SK-N-SH treated with all-trans-retinoic acid at 6 μM for 48 hours (cell line): Measurements from ENCODE around the gene HOXC13.

Experiments used
- ATAC-seq: fragments of 200-7000 bp; cut with Tn5 transposase; 3 replicates; pipeline ENCODE4 v1.9.1; 2020; ENCODE audit warnings: mild to moderate bottlenecking, moderate library complexity
- ARNTL ChIP-seq: fragments of 450-650 bp; formaldehyde crosslinking; IDR thresholded peaks from 2 replicates; pipeline ENCODE4 v1.5.0; 2020; ENCODE audit warnings: low read depth, mild to moderate bottlenecking, moderate library complexity, borderline replicate concordance
- BACH2 ChIP-seq: fragments of 250-450 bp; sonication (Bioruptor Pico); IDR thresholded peaks from 2 replicates; pipeline ENCODE4 v1.9.0; 2021; ENCODE audit warnings: mild to moderate bottlenecking, borderline replicate concordance
- CSDC2 ChIP-seq: fragments of 250-450 bp; sonication (Bioruptor Pico); IDR thresholded peaks from 2 replicates; pipeline ENCODE4 v1.5.0; 2020; ENCODE audit warnings: mild to moderate bottlenecking, moderate library complexity
- CSRNP3 ChIP-seq: fragments of 250-450 bp; sonication (Bioruptor Pico); IDR thresholded peaks from 2 replicates; pipeline ENCODE4 v1.5.1; 2021; ENCODE audit warnings: mild to moderate bottlenecking, moderate library complexity
- ESRRG ChIP-seq: fragments of 250-450 bp; sonication (Bioruptor Pico); IDR thresholded peaks from 2 replicates; pipeline ENCODE4 v1.6.1; 2021; ENCODE audit warnings: mild to moderate bottlenecking
- GLIS3 ChIP-seq: fragments of 250-450 bp; sonication (Bioruptor Pico); IDR thresholded peaks from 2 replicates; pipeline ENCODE4 v1.5.0; 2020; ENCODE audit warnings: mild to moderate bottlenecking, moderate library complexity
- ISL1 ChIP-seq: fragments of 250-450 bp; sonication (Bioruptor Pico); IDR thresholded peaks from 2 replicates; pipeline ENCODE4 v2.1.2; 2022; ENCODE audit warnings: mild to moderate bottlenecking, moderate library complexity
- PPARA ChIP-seq: fragments of 250-450 bp; sonication (Bioruptor Pico); IDR thresholded peaks from 2 replicates; pipeline ENCODE4 v1.5.0; 2020; ENCODE audit warnings: mild to moderate bottlenecking, borderline replicate concordance
- RARB ChIP-seq: fragments of 250-450 bp; sonication (Bioruptor Pico); IDR thresholded peaks from 2 replicates; pipeline ENCODE4 v1.8.0; 2021; ENCODE audit warnings: mild to moderate bottlenecking, moderate library complexity
- TCF4 ChIP-seq: fragments of 250-450 bp; sonication (Bioruptor Pico); IDR thresholded peaks from 2 replicates; pipeline ENCODE4 v1.8.0; 2021; ENCODE audit warnings: mild to moderate bottlenecking, moderate library complexity, borderline replicate concordance
- TSHZ2 ChIP-seq: fragments of 250-450 bp; sonication (Bioruptor Pico); IDR thresholded peaks from 2 replicates; pipeline ENCODE4 v1.5.0; 2020; ENCODE audit warnings: mild to moderate bottlenecking, moderate library complexity
- ZC3H10 ChIP-seq: fragments of 250-450 bp; sonication (Bioruptor Pico); IDR thresholded peaks from 2 replicates; pipeline ENCODE4 v1.5.1; 2021; ENCODE audit warnings: mild to moderate bottlenecking, moderate library complexity
- ZFP3 ChIP-seq: fragments of 250-450 bp; sonication (Bioruptor Pico); IDR thresholded peaks from 2 replicates; pipeline ENCODE4 v1.5.0; 2020; ENCODE audit warnings: mild to moderate bottlenecking, moderate library complexity
- ZFP30 ChIP-seq: fragments of 450-650 bp; formaldehyde crosslinking; IDR thresholded peaks from 2 replicates; pipeline ENCODE4 v1.5.0; 2022; ENCODE audit warnings: mild to moderate bottlenecking, moderate library complexity
- ZNF565 ChIP-seq: fragments of 450-650 bp; formaldehyde crosslinking; conservative IDR thresholded peaks from 2 replicates; pipeline ENCODE4 v1.5.0; 2020; ENCODE audit warnings: low read depth, mild to moderate bottlenecking, moderate library complexity
- ZNF70 ChIP-seq: fragments of 450-650 bp; formaldehyde crosslinking; IDR thresholded peaks from 2 replicates; pipeline ENCODE4 v1.5.0; 2020; ENCODE audit warnings: mild to moderate bottlenecking, moderate library complexity
- ZNF8 ChIP-seq: fragments of 450-650 bp; formaldehyde crosslinking; IDR thresholded peaks from 2 replicates; pipeline ENCODE4 v1.5.0; 2020; ENCODE audit warnings: mild to moderate bottlenecking, moderate library complexity
- TF ChIP-seq, protein P1 (sequence below): fragments of 250-450 bp; sonication (Bioruptor Pico); IDR thresholded peaks from 2 replicates; pipeline ENCODE4 v1.8.0; 2020; ENCODE audit warnings: mild to moderate bottlenecking, moderate library complexity, borderline replicate concordance
- TF ChIP-seq, protein P2 (sequence below): fragments of 250-450 bp; sonication (Bioruptor Pico); IDR thresholded peaks from 2 replicates; pipeline ENCODE4 v1.5.1; 2020; ENCODE audit warnings: low read depth, mild to moderate bottlenecking, moderate library complexity
- TF ChIP-seq, protein P3 (sequence below): fragments of 250-450 bp; sonication (Bioruptor Pico); IDR thresholded peaks from 2 replicates; pipeline ENCODE4 v1.8.0; 2021; ENCODE audit warnings: low read depth, mild to moderate bottlenecking, moderate library complexity, borderline replicate concordance

The HOXC13 gene

GRCh38 chr12:53963434-53964314 lies 25.0 kb downstream of the HOXC13 start:
- no peak for ATAC-seq
- TF ChIP-seq GLIS3 (no peak), ZNF8 (CRISPR knock-in tag) (no peak), BACH2 (no peak), ZFP3 (no peak), ZC3H10 (no peak), RARB (no peak), ISL1 (CRISPR knock-in tag) (no peak), ZNF565 (CRISPR knock-in tag) (no peak), TCF4 (CRISPR knock-in tag) (no peak), ZNF70 (no peak), PPARA (CRISPR knock-in tag) (no peak)
- TF ChIP-seq, protein P1, sequence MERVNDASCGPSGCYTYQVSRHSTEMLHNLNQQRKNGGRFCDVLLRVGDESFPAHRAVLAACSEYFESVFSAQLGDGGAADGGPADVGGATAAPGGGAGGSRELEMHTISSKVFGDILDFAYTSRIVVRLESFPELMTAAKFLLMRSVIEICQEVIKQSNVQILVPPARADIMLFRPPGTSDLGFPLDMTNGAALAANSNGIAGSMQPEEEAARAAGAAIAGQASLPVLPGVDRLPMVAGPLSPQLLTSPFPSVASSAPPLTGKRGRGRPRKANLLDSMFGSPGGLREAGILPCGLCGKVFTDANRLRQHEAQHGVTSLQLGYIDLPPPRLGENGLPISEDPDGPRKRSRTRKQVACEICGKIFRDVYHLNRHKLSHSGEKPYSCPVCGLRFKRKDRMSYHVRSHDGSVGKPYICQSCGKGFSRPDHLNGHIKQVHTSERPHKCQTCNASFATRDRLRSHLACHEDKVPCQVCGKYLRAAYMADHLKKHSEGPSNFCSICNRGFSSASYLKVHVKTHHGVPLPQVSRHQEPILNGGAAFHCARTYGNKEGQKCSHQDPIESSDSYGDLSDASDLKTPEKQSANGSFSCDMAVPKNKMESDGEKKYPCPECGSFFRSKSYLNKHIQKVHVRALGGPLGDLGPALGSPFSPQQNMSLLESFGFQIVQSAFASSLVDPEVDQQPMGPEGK (CRISPR knock-in tag) = no peak
- TF ChIP-seq, protein P2, sequence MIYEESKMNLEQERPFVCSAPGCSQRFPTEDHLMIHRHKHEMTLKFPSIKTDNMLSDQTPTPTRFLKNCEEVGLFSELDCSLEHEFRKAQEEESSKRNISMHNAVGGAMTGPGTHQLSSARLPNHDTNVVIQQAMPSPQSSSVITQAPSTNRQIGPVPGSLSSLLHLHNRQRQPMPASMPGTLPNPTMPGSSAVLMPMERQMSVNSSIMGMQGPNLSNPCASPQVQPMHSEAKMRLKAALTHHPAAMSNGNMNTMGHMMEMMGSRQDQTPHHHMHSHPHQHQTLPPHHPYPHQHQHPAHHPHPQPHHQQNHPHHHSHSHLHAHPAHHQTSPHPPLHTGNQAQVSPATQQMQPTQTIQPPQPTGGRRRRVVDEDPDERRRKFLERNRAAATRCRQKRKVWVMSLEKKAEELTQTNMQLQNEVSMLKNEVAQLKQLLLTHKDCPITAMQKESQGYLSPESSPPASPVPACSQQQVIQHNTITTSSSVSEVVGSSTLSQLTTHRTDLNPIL (CRISPR knock-in tag) = no peak
- TF ChIP-seq, protein P3, sequence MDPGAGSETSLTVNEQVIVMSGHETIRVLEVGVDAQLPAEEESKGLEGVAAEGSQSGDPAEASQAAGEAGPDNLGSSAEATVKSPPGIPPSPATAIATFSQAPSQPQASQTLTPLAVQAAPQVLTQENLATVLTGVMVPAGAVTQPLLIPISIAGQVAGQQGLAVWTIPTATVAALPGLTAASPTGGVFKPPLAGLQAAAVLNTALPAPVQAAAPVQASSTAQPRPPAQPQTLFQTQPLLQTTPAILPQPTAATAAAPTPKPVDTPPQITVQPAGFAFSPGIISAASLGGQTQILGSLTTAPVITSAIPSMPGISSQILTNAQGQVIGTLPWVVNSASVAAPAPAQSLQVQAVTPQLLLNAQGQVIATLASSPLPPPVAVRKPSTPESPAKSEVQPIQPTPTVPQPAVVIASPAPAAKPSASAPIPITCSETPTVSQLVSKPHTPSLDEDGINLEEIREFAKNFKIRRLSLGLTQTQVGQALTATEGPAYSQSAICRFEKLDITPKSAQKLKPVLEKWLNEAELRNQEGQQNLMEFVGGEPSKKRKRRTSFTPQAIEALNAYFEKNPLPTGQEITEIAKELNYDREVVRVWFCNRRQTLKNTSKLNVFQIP (CRISPR knock-in tag) = no peak
- TF ChIP-seq, all 23 proteins: peak for 0

DNA sequence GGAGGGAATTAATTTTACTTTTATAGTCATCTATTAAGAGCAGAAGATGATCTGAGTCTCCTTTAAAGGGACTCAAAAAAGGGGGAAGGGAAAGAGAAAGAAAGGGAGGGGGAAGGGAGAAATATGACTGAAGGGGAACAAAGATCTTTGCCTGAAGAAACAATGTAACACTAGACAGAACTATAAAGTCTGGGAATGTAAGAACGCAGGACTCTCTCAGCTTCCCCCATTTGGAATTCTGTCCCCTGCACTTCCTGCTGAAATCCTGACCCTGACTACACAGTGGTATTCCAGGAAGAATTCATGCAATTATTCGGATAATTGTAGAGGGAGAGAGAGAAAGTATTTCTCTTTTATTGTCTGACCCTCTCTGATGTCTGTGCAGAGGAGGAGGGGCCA lies 25.7 kb downstream of the HOXC13 start:
- TF ChIP-seq TSHZ2 (CRISPR knock-in tag) (no peak), ESRRG (CRISPR knock-in tag) (no peak), CSRNP3 (CRISPR knock-in tag) (no peak), ZNF70 (no peak)
- TF ChIP-seq, all 23 proteins: peak for 0
- no peak for ATAC-seq

DNA sequence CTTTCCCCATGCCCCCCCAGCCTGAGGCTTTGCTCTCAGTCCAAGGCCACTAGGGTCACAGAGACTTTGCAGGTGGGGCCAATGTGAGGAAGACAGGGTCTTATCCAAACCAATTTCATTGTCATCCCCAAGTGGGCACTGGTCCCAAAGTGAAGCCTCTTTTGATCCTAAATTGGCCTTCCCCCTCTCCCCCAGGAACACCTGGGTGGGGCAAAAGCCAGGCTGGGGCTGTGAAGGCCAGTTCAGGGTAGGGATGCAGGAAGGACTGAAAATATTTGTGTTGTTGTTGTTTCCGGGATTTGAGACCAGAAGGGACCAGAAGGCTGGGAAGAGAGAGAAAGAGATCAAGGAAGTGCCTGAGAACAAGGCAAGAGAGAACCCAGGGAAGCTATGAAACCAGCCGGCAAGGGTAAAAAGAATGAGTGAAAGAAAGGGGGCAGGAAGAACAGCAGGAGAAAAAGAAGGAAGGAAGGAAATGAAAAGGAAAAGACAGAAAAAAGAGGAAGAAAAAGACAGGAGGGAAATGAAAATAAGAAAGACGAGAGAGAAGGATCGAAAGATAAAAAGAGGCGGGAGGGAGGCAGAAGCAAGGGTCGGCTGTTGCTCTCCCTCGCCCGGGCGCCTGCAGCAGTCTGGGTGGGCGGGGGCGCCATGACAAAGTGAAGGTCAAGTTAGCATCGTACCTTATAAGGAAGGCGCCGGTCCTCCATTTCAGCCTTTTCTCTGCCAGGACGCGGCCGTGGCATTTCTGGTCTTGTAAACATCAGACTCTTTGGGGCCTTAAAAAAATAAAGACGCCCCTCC lies 26.9 kb downstream of the HOXC13 start:
- ATAC-seq = no peak
- TF ChIP-seq ZFP3 (no peak), CSDC2 (no peak), ZFP30 (no peak), GLIS3 (no peak), PPARA (CRISPR knock-in tag) (no peak), RARB (no peak), BACH2 (no peak), ISL1 (CRISPR knock-in tag) (no peak), ARNTL (CRISPR knock-in tag) (no peak), TSHZ2 (CRISPR knock-in tag) (no peak)
- TF ChIP-seq, protein P1 (CRISPR knock-in tag) = no peak
